H1 (cell line): Measurements from ENCODE around the gene KCNA1. TPM values are rescaled to one million over a fixed set of nuclear protein-coding genes. Genes with fewer than 3 reads are reported as not detected.

ENCODE experiments used
- CTCF ChIA-PET: fragments of 300-600 bp; sonication (Branson Sonifier 250); formaldehyde crosslinking; loops from one replicate; lab custom pipeline; 2021; ENCODE audit not compliant: partially characterized antibody; lab: Charles Lee
- POLR2A ChIA-PET: fragments of 300-600 bp; sonication (Branson Sonifier 250); formaldehyde crosslinking; loops from one replicate; lab custom pipeline; 2021; ENCODE audit warnings: inconsistent platforms; ENCODE audit not compliant: partially characterized antibody; lab: Charles Lee
- DNase-seq, 2 experiments: peaks; one replicate each; pipeline versions ENCODE4 v3.0.0 to v3.0.0-alpha.2; 2010 to 2022; ENCODE audit warnings: low spot score in 2 of 2, low read depth in 1 of 2, mixed read lengths in 1 of 2
- FAIRE-seq: peaks from 2 replicates; lab custom pipeline; 2011; peaks lifted over from hg19 to GRCh38; lab: Jason Lieb, UNC
- H2AFZ ChIP-seq: 2 replicates; pipeline ENCODE4 v1.8.1; 2012; ENCODE audit warnings: low read length, inconsistent platforms
- H2AK5ac ChIP-seq: 2 replicates; pipeline ENCODE4 v1.6.1; 2013; ENCODE audit warnings: low read depth, low read length
- H2BK120ac ChIP-seq: replicated peaks from 2 replicates; pipeline ENCODE3; 2013; ENCODE audit warnings: low read depth, low read length, inconsistent platforms
- H2BK12ac ChIP-seq: 2 replicates; pipeline ENCODE4 v1.6.1; 2013; ENCODE audit warnings: low read depth, low read length
- H2BK15ac ChIP-seq: 2 replicates; pipeline ENCODE4 v1.6.1; 2013; ENCODE audit warnings: low read length
- H2BK20ac ChIP-seq: 2 replicates; pipeline ENCODE4 v1.6.1; 2013; ENCODE audit warnings: low read length
- H2BK5ac ChIP-seq: 2 replicates; pipeline ENCODE4 v1.6.1; 2013; ENCODE audit warnings: low read depth, low read length
- H3K14ac ChIP-seq: 2 replicates; pipeline ENCODE4 v1.6.1; 2013; ENCODE audit warnings: inconsistent platforms; ENCODE audit not compliant: insufficient read length
- H3K18ac ChIP-seq: 2 replicates; pipeline ENCODE4 v1.6.1; 2013; ENCODE audit warnings: low read length; ENCODE audit errors: extremely low read depth
- H3K23ac ChIP-seq: 2 replicates; pipeline ENCODE4 v1.6.1; 2013; ENCODE audit warnings: inconsistent platforms; ENCODE audit not compliant: insufficient read length
- H3K23me2 ChIP-seq: 2 replicates; pipeline ENCODE4 v1.6.1; 2013; ENCODE audit warnings: low read depth, low read length
- H3K27ac ChIP-seq: 2 replicates; pipeline ENCODE4 v1.6.1; 2011; ENCODE audit warnings: low read depth, low read length, inconsistent platforms
- H3K27me3 ChIP-seq, 4 experiments: replicated peaks in 1 of 4; 1 replicate in 1 of 4; 2 replicates in 3 of 4; pipeline versions ENCODE4 v1.6.1 to v1.8.1; 2011 to 2013; ENCODE audit warnings: low read length in 3 of 4, mild to moderate bottlenecking in 3 of 4, inconsistent platforms in 2 of 4, mixed read lengths in 2 of 4, moderate library complexity in 1 of 4; ENCODE audit not compliant: control insufficient read depth in 3 of 4, insufficient read depth in 3 of 4; ENCODE audit errors: extremely low read depth in 1 of 4
- H3K36me3 ChIP-seq, 4 experiments: 2 replicates each; pipeline versions ENCODE4 v1.6.1 to v1.8.1; 2011 to 2013; ENCODE audit warnings: mild to moderate bottlenecking in 4 of 4, low read length in 3 of 4, moderate library complexity in 2 of 4, control low read depth in 1 of 4, inconsistent platforms in 1 of 4; ENCODE audit not compliant: insufficient read depth in 4 of 4, control insufficient read depth in 2 of 4
- H3K4ac ChIP-seq: replicated peaks from 2 replicates; pipeline ENCODE3; 2013; ENCODE audit warnings: low read length, low read depth, mixed read lengths, inconsistent platforms; ENCODE audit not compliant: insufficient read length
- H3K4me1 ChIP-seq, 4 experiments: replicated peaks in 1 of 4; 1 replicate in 1 of 4; 2 replicates in 3 of 4; pipeline versions ENCODE4 v1.6.1 to v1.8.1; 2011 to 2013; ENCODE audit warnings: low read length in 3 of 4, inconsistent platforms in 2 of 4, mixed read lengths in 1 of 4; ENCODE audit not compliant: insufficient read depth in 4 of 4, control insufficient read depth in 3 of 4
- H3K4me2 ChIP-seq, 2 experiments: 2 replicates each; pipeline versions ENCODE4 v1.6.1 to v1.8.1; 2011 to 2013; ENCODE audit warnings: low read depth in 2 of 2, low read length in 2 of 2, control low read depth in 1 of 2, inconsistent platforms in 1 of 2, mild to moderate bottlenecking in 1 of 2; ENCODE audit not compliant: insufficient read depth in 1 of 2
- H3K4me3 ChIP-seq, 4 experiments: fragments of 200-600, 300-600 bp in 1 of 4; sonication (generic), shearing (Covaris generic), sonication (Bioruptor Twin) in 1 of 4; 2 replicates each; pipeline versions ENCODE4 v1.5.1 to v1.8.1; 2011 to 2016; ENCODE audit warnings: low read length in 4 of 4, low read depth in 3 of 4, control low read depth in 2 of 4, inconsistent platforms in 2 of 4, mild to moderate bottlenecking in 2 of 4, mixed read lengths in 1 of 4, moderate library complexity in 1 of 4; ENCODE audit not compliant: insufficient read depth in 2 of 4; ENCODE audit errors: extremely low read depth in 1 of 4
- H3K56ac ChIP-seq: replicated peaks from 2 replicates; pipeline ENCODE3; 2013; ENCODE audit warnings: low read depth, mild to moderate bottlenecking, mixed read lengths, low read length, inconsistent platforms; ENCODE audit not compliant: insufficient read length
- H3K79me1 ChIP-seq: 2 replicates; pipeline ENCODE4 v1.6.1; 2013; ENCODE audit warnings: low read depth, low read length, control low read depth
- H3K79me2 ChIP-seq, 2 experiments: 2 replicates each; pipeline versions ENCODE4 v1.6.1 to v1.8.1; 2012 to 2013; ENCODE audit warnings: low read length in 2 of 2, mild to moderate bottlenecking in 2 of 2, inconsistent platforms in 1 of 2; ENCODE audit not compliant: insufficient read depth in 2 of 2, control insufficient read depth in 1 of 2
- H3K9ac ChIP-seq, 4 experiments: replicated peaks in 1 of 4; 1 replicate in 1 of 4; 2 replicates in 3 of 4; pipeline versions ENCODE4 v1.6.1 to v1.8.1; 2011 to 2013; ENCODE audit warnings: low read depth in 3 of 4, low read length in 3 of 4, control low read depth in 2 of 4, mild to moderate bottlenecking in 2 of 4, moderate library complexity in 2 of 4, inconsistent platforms in 1 of 4; ENCODE audit errors: extremely low read depth in 1 of 4
- H3K9me3 ChIP-seq, 2 experiments: 2 replicates each; pipeline versions ENCODE4 v1.6.1 to v1.8.1; 2012 to 2013; ENCODE audit warnings: mild to moderate bottlenecking in 2 of 2, moderate library complexity in 2 of 2, control low read depth in 1 of 2, inconsistent platforms in 1 of 2, low read depth in 1 of 2, low read length in 1 of 2, mixed read lengths in 1 of 2; ENCODE audit not compliant: insufficient read depth in 2 of 2
- H4K20me1 ChIP-seq, 2 experiments: replicated peaks in 1 of 2; 2 replicates each; pipeline versions ENCODE3 to v1.8.1; 2011 to 2013; ENCODE audit warnings: inconsistent platforms in 2 of 2, low read length in 2 of 2, mild to moderate bottlenecking in 1 of 2; ENCODE audit not compliant: insufficient read depth in 2 of 2, control insufficient read depth in 1 of 2
- H4K5ac ChIP-seq: 2 replicates; pipeline ENCODE4 v1.6.1; 2013; ENCODE audit warnings: low read length, low read depth, mixed read lengths, inconsistent platforms; ENCODE audit not compliant: insufficient read length
- H4K8ac ChIP-seq: 2 replicates; pipeline ENCODE4 v1.8.0; 2013; ENCODE audit warnings: mild to moderate bottlenecking, moderate library complexity, low read length, inconsistent platforms; ENCODE audit not compliant: insufficient read depth; ENCODE audit errors: extremely low read depth
- H4K91ac ChIP-seq: replicated peaks from 2 replicates; pipeline ENCODE3; 2013; ENCODE audit warnings: low read length, mixed read lengths, inconsistent platforms; ENCODE audit not compliant: insufficient read length
- BCL11A ChIP-seq, 2 experiments: IDR thresholded peaks; one replicate each; pipeline ENCODE4 v1.6.1; 2011; ENCODE audit warnings: low read depth in 2 of 2, low read length in 2 of 2, mild to moderate bottlenecking in 2 of 2
- CREB1 ChIP-seq: IDR thresholded peaks from 2 replicates; pipeline ENCODE4 v1.6.1; 2012; ENCODE audit warnings: inconsistent platforms
- EGR1 ChIP-seq: IDR thresholded peaks from 2 replicates; pipeline ENCODE4 v1.6.1; 2011; ENCODE audit warnings: low read depth, low read length, borderline replicate concordance
- KDM4A ChIP-seq: IDR thresholded peaks from one replicate; pipeline ENCODE4 v1.7.1; 2012; ENCODE audit warnings: low read depth, mild to moderate bottlenecking, moderate library complexity, low read length, inconsistent platforms; ENCODE audit not compliant: severe bottlenecking
- RBBP5 ChIP-seq: IDR thresholded peaks from 2 replicates; pipeline ENCODE4 v1.7.1; 2012; ENCODE audit warnings: low read depth, mild to moderate bottlenecking, inconsistent platforms, low read length, moderate library complexity, borderline replicate concordance
- SIN3A ChIP-seq, 2 experiments: IDR thresholded peaks in 1 of 2; conservative IDR thresholded peaks in 1 of 2; 2 replicates each; pipeline ENCODE4 v1.6.1; 2011 to 2012; ENCODE audit warnings: low read length in 2 of 2, improper control_type of control experiment in 1 of 2, low read depth in 1 of 2, mild to moderate bottlenecking in 1 of 2
- SIX5 ChIP-seq: IDR thresholded peaks from 2 replicates; pipeline ENCODE4 v1.6.1; 2011; ENCODE audit warnings: mild to moderate bottlenecking, low read depth, low read length
- SP4 ChIP-seq: IDR thresholded peaks from 2 replicates; pipeline ENCODE4 v1.6.1; 2012; ENCODE audit warnings: low read length, inconsistent platforms
- TEAD4 ChIP-seq: IDR thresholded peaks from 2 replicates; pipeline ENCODE4 v1.6.1; 2012; ENCODE audit warnings: low read depth, low read length, inconsistent platforms, mixed read lengths
- ZNF274 ChIP-seq: IDR thresholded peaks from 2 replicates; pipeline ENCODE4 v1.7.0; 2012; ENCODE audit warnings: low read length, borderline replicate concordance; ENCODE audit errors: extremely low read depth
- WGBS, 2 experiments: shearing (Covaris generic) in 1 of 2; methylation state at CpG; one replicate each; pipeline versions ENCODE4 v1.1.6 to v1.1.7; 2013 to 2015; ENCODE audit warnings: low lambda C conversion rate in 2 of 2, mixed read lengths in 2 of 2, inconsistent platforms in 1 of 2, low coverage in 1 of 2, missing lambda C conversion rate in 1 of 2; ENCODE audit not compliant: insufficient replicate concordance in 2 of 2, insufficient coverage in 1 of 2, insufficient read length in 1 of 2; ENCODE audit errors: extremely low coverage in 1 of 2, missing lambda C conversion rate in 1 of 2; 5-methylcytosine and 5-hydroxymethylcytosine counted together
- polyA plus RNA-seq, 7 experiments: library from polyadenylated mRNA; depleted of rRNA in 3 of 7; stranded (reverse) in 5 of 7; unstranded in 2 of 7; fragments of >200 nt in 5 of 7; fragments of 200-250 nt in 2 of 7; gene quantifications; 1 replicate in 5 of 7; 2 replicates in 1 of 7; 4 replicates in 1 of 7; pipeline versions ENCODE4 v1.2.1 to v1.2.3, GENCODE V29; 2011 to 2013; ENCODE audit warnings: missing spikeins in 2 of 7, mixed read lengths in 2 of 7
- total RNA-seq: library from RNA; stranded (reverse); fragmentation: NEBNext Ultra II Directional; extraction: Animal tissue kit (Norgen Biotek cat#: 25700); gene quantifications from 2 replicates; pipeline ENCODE4 v1.2.1, GENCODE V29; 2021
- TF ChIP-seq, protein P1 (sequence below): IDR thresholded peaks from 2 replicates; pipeline ENCODE4 v1.6.1; 2011; ENCODE audit warnings: low read depth, mild to moderate bottlenecking, low read length; ENCODE audit not compliant: insufficient read depth
- TF ChIP-seq, protein P2 (sequence below): IDR thresholded peaks from 2 replicates; pipeline ENCODE4 v1.6.1; 2012; ENCODE audit warnings: inconsistent platforms

KCNA1 gene
- total and polyA plus RNA-seq, 2 of the 8 experiments (the other 6 are each of a cell fraction or from before 2014, with no cell fraction given), result 0.23 to 0.30 TPM

DNA sequence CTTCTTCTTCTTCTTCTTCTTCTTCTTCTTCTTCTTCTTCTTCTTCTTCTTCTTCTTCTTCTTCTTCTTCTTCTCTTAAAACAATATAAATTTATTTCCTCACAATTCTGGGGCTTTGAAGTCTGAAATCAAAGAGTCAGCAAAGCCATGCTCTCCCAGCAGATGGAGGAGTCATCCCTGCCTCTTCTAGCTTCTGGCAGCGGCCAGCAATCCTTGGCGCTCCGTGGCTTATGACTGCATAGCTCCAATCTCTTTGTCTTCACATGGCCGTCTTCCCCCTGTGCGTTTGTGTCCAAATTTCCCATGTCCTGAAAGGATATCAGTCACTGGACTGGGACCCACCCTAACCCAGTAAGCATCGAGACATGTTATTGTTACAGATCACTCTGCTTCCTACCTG lies 22.9 kb downstream of the KCNA1 start:
- Histone ChIP-seq H2BK120ac (no peak overlapping the region), H2AFZ (no peak overlapping the region), H3K4ac (no peak overlapping the region), H3K56ac (no peak overlapping the region), H3K4me2 (no peak overlapping the region), H3K23ac (no peak overlapping the region), H3K79me2 (no peaks in the 10 kb centered on the region), H4K8ac (no peak overlapping the region), H2BK5ac (no peak overlapping the region), H3K23me2 (no peaks in the 10 kb centered on the region), H4K91ac (no peak overlapping the region), H4K5ac (no peak overlapping the region), H2BK20ac (no peak overlapping the region), H2BK15ac (no peak overlapping the region), H2BK12ac (no peak overlapping the region), H3K27me3 (no peaks in the 10 kb centered on the region; a peak in 1 of 7 replicates), H3K27ac (no peak overlapping the region), H3K9ac (no peak overlapping the region), H3K79me1 (no peaks in the 10 kb centered on the region), H3K36me3 (no peaks in the 10 kb centered on the region), H4K20me1 (no peaks in the 10 kb centered on the region), H3K4me1 (no peaks in the 10 kb centered on the region), H3K4me3 (no peak overlapping the region), H3K9me3 (no peaks in the 10 kb centered on the region), H3K14ac (no peak overlapping the region), H3K18ac (no peak overlapping the region), H2AK5ac (no peak overlapping the region)
- FAIRE-seq (no peak), DNase-seq (no peak)
- POLR2A ChIA-PET, result interaction anchor here (0.9 kb wide), 1 partner anchor 195 kb away, joined by 3 read pairs; no protein-coding TSS in a partner anchor
- WGBS, 2 experiments, result 85% methylated on average over 6 of the region's 6 CpGs; no CpG with 5 or more reads in 1 of the 2 experiments
- CTCF ChIA-PET, result interaction anchor here (8.6 kb wide), 1 partner anchor 75 kb away, joined by 45 read pairs; no protein-coding TSS in a partner anchor
- TF ChIP-seq SP4 (no peak), CREB1 (no peak), SIX5 (no peak), EGR1 (no peak), RBBP5 (no peak), ZNF274 (no peak), TEAD4 (no peak), BCL11A (IDR thresholded peaks at IDR 0.05; ENCODE audit: low read depth in 2 of 2, low read length in 2 of 2) (no peak), SIN3A (conservative IDR thresholded peaks at IDR 0.05 in 1 of 2, IDR thresholded peaks at IDR 0.05 in 1 of 2; ENCODE audit: low read depth in 1 of 2, low read length in 2 of 2) (no peak), KDM4A (no peak)
- TF ChIP-seq, protein P1, sequence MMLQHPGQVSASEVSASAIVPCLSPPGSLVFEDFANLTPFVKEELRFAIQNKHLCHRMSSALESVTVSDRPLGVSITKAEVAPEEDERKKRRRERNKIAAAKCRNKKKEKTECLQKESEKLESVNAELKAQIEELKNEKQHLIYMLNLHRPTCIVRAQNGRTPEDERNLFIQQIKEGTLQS, result no peak
- TF ChIP-seq, protein P2, sequence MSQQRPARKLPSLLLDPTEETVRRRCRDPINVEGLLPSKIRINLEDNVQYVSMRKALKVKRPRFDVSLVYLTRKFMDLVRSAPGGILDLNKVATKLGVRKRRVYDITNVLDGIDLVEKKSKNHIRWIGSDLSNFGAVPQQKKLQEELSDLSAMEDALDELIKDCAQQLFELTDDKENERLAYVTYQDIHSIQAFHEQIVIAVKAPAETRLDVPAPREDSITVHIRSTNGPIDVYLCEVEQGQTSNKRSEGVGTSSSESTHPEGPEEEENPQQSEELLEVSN, result no peak
